A673 (cell line): ENCODE results near the gene TUT7. TPM values are rescaled to one million over a fixed set of nuclear protein-coding genes. Genes with fewer than 3 reads are reported as not detected.

Experiments
- BruUV-seq: library from RNA; stranded (reverse); fragments of 400-500 nt; replicated peaks from 2 replicates; lab custom pipeline; 2021; lab: Mats Ljungman, UMichigan
- CTCF ChIA-PET: fragments of 300-600 bp; sonication (Branson Sonifier 250); formaldehyde crosslinking; loops from one replicate; lab custom pipeline; 2022; ENCODE audit warnings: antibody characterized with exemption; lab: Charles Lee
- POLR2A ChIA-PET: fragments of 300-600 bp; sonication (Branson Sonifier 250); formaldehyde crosslinking; loops from one replicate; lab custom pipeline; 2022; ENCODE audit warnings: antibody characterized with exemption; ENCODE audit not compliant: low non-redundant PET; lab: Charles Lee
- DNase-seq: peaks from one replicate; pipeline ENCODE4 v3.0.0-alpha.2; 2015; ENCODE audit warnings: low spot score
- H3K27ac ChIP-seq: fragments of 200-600 bp; sonication (generic); 2 replicates; pipeline ENCODE4 v1.5.1; 2016; ENCODE audit warnings: mixed run types, low read depth, mild to moderate bottlenecking, mixed read lengths, antibody characterized with exemption, low read length; ENCODE audit not compliant: poor library complexity, severe bottlenecking
- H3K27me3 ChIP-seq: fragments of 200-600 bp; sonication (generic); replicated peaks from 2 replicates; pipeline ENCODE4 v1.6.1; 2017; ENCODE audit warnings: mixed run types, low read depth, mild to moderate bottlenecking, mixed read lengths, antibody characterized with exemption, low read length; ENCODE audit not compliant: insufficient read depth, poor library complexity
- H3K36me3 ChIP-seq: fragments of 200-600 bp; sonication (generic); 2 replicates; pipeline ENCODE4 v1.6.1; 2016; ENCODE audit warnings: mixed run types, mild to moderate bottlenecking, mixed read lengths, antibody characterized with exemption, low read length; ENCODE audit not compliant: insufficient read depth, poor library complexity, severe bottlenecking
- H3K4me1 ChIP-seq: fragments of 200-600 bp; sonication (generic); 2 replicates; pipeline ENCODE4 v1.6.1; 2017; ENCODE audit warnings: mixed run types, mild to moderate bottlenecking, mixed read lengths, antibody characterized with exemption, low read length; ENCODE audit not compliant: insufficient read depth, poor library complexity, severe bottlenecking
- H3K4me3 ChIP-seq: fragments of 200-600 bp; sonication (generic); 2 replicates; pipeline ENCODE4 v1.5.1; 2016; ENCODE audit warnings: low read depth, mixed run types, mild to moderate bottlenecking, mixed read lengths, low read length; ENCODE audit not compliant: poor library complexity, severe bottlenecking
- H3K9me3 ChIP-seq: fragments of 200-600 bp; sonication (generic); 2 replicates; pipeline ENCODE4 v1.6.1; 2016; ENCODE audit warnings: mixed run types, low read depth, mild to moderate bottlenecking, mixed read lengths, antibody characterized with exemption, low read length; ENCODE audit not compliant: poor library complexity, severe bottlenecking
- CTCF ChIP-seq: fragments of 300-800, 200-600 bp; sonication (generic); conservative IDR thresholded peaks from 2 replicates; pipeline ENCODE4 v1.5.1; 2017; ENCODE audit warnings: low read depth, mild to moderate bottlenecking, antibody characterized with exemption, low read length, moderate library complexity, mixed read lengths
- EZH2 ChIP-seq: fragments of 200-600 bp; sonication (generic); IDR thresholded peaks from 2 replicates; pipeline ENCODE4 v1.6.1; 2017; ENCODE audit warnings: borderline replicate concordance, low read depth, mild to moderate bottlenecking, mixed read lengths, antibody characterized with exemption, low read length; ENCODE audit not compliant: poor library complexity, severe bottlenecking
- intact Hi-C: fragments of 100-400 bp; cut with micrococcal nuclease; formaldehyde crosslinking; loops from one replicate; pipeline ENCODE4 v1.10.0; 2022; ENCODE audit not compliant: unreplicated experiment
- total RNA-seq: library from RNA; stranded (reverse); gene quantifications from 2 replicates; pipeline ENCODE4 v1.2.3, GENCODE V29; 2021

Gene TUT7
- total RNA-seq, 1 experiment from 2014 or later: 22.7 TPM

GRCh38 chr9:86288499-86289198, 65.6 kb downstream of the TUT7 start:
- Histone ChIP-seq H3K36me3 (no peaks in the 10 kb centered on the region), H3K4me3 (no peak overlapping the region), H3K4me1 (peaks cover 19% of the 10 kb centered on the region), H3K9me3 (no peaks in the 10 kb centered on the region), H3K27ac (no peak overlapping the region), H3K27me3 (no peaks in the 10 kb centered on the region)
- POLR2A ChIA-PET: no interaction called here
- CTCF ChIA-PET: no interaction called here
- BruUV-seq: no TSS peak
- TF ChIP-seq CTCF (no peak), EZH2 (no peak)
- intact Hi-C loops: loop anchor here (5.0 kb wide), 1 partner anchor 64 kb away; the partner anchor contains the start of gene TUT7
- DNase-seq: no peak

- H3K27me3 ChIP-seq: no peaks in the 10 kb centered on the region
- no peaks in the 10 kb centered on the region for H3K36me3 ChIP-seq
- peak; percentile 84 for DNase-seq
- H3K9me3 ChIP-seq: no peaks in the 10 kb centered on the region
- H3K4me3 ChIP-seq: no peak overlapping the region
- peaks cover 19% of the 10 kb centered on the region for H3K4me1 ChIP-seq
- H3K27ac ChIP-seq: peak overlapping the region; percentile 68
- ChIA-PET CTCF (interaction anchor here (1.1 kb wide), 1 partner anchor 85 kb away, joined by 3 read pairs; no protein-coding TSS in a partner anchor), POLR2A (no interaction called here)
- intact Hi-C loops: loop anchor here (5.0 kb wide), 1 partner anchor 65 kb away; the partner anchor contains the start of gene TUT7
- TF ChIP-seq EZH2 (no peak), CTCF (peak; percentile 69)
- BruUV-seq: no TSS peak
These were observed 67.2 kb downstream of the TUT7 start for GRCh38 chr9:86287013-86287412.

GRCh38 chr9:86286278-86286677, 67.9 kb downstream of the TUT7 start:
- ChIA-PET CTCF (no interaction called here), POLR2A (no interaction called here)
- peaks cover 19% of the 10 kb centered on the region for H3K4me1 ChIP-seq
- BruUV-seq: no TSS peak
- peak overlapping the region; percentile 68 for H3K27ac ChIP-seq
- intact Hi-C loops: loop anchor here (5.0 kb wide), 1 partner anchor 66 kb away; the partner anchor contains the start of gene TUT7
- TF ChIP-seq CTCF: no peak
- no peak for TF ChIP-seq EZH2
- no peaks in the 10 kb centered on the region for H3K9me3 ChIP-seq
- no peak overlapping the region for H3K4me3 ChIP-seq
- no peaks in the 10 kb centered on the region for H3K27me3 ChIP-seq
- no peak for DNase-seq
- H3K36me3 ChIP-seq: no peaks in the 10 kb centered on the region
